ENCODE measurements around the gene AP1S1. TPM values are rescaled to one million over a fixed set of nuclear protein-coding genes. Genes with fewer than 3 reads are reported as not detected.
"Not testable (repeated sequence)": the region's sequence is repeated elsewhere in the genome, so short reads cannot be mapped to it uniquely, and the experiment has no call there.

AP1S1 gene
- total RNA-seq, 1 experiment from 2014 or later, result 329 TPM

GRCh38 chr7:101121991-101122932, 32.0 kb upstream of the AP1S1 start:
- in situ Hi-C loops (cut with HindIII; ENCODE audit: low pct_unique_long_range_greater_than_20kb, low sequenced_read_pairs), result no loop called here

GRCh38 chr7:101122933-101123702, 31.2 kb upstream of the AP1S1 start:
- in situ Hi-C loops (cut with HindIII; ENCODE audit: low pct_unique_long_range_greater_than_20kb, low sequenced_read_pairs), result no loop called here

More at GRCh38 chr7:101121991-101122932, 32.0 kb upstream of the AP1S1 start:
- DNase-seq (ENCODE audit: low read depth, low spot score), result no peak

GRCh38 chr7:101123703-101124068, 30.6 kb upstream of the AP1S1 start:
- in situ Hi-C loops (cut with HindIII; ENCODE audit: low pct_unique_long_range_greater_than_20kb, low sequenced_read_pairs), result no loop called here
- no peak for DNase-seq (ENCODE audit: low read depth, low spot score)

More at GRCh38 chr7:101122933-101123702, 31.2 kb upstream of the AP1S1 start:
- DNase-seq (ENCODE audit: low read depth, low spot score), result no peak

GRCh38 chr7:101124376-101125056, 29.8 kb upstream of the AP1S1 start:
- in situ Hi-C loops (cut with HindIII; ENCODE audit: low pct_unique_long_range_greater_than_20kb, low sequenced_read_pairs), result no loop called here
- peak; percentile 83 for DNase-seq (ENCODE audit: low read depth, low spot score)

GRCh38 chr7:101125989-101126650, 28.2 kb upstream of the AP1S1 start:
- in situ Hi-C loops (cut with HindIII; ENCODE audit: low pct_unique_long_range_greater_than_20kb, low sequenced_read_pairs), result no loop called here
- peak; percentile 47 for DNase-seq (ENCODE audit: low read depth, low spot score)

GRCh38 chr7:101126651-101127459, 27.4 kb upstream of the AP1S1 start, which contains the start of gene SERPINE1:
TSS of gene SERPINE1 (plus strand) at chr7:101127104. CDS start at chr7:101128394, 1,290 bp downstream.
- peak; percentile 28 for DNase-seq (ENCODE audit: low read depth, low spot score)
- in situ Hi-C loops (cut with HindIII; ENCODE audit: low pct_unique_long_range_greater_than_20kb, low sequenced_read_pairs), result no loop called here

GRCh38 chr7:101127460-101128039, 26.7 kb upstream of the AP1S1 start:
- DNase-seq (ENCODE audit: low read depth, low spot score), result no peak
- in situ Hi-C loops (cut with HindIII; ENCODE audit: low pct_unique_long_range_greater_than_20kb, low sequenced_read_pairs), result no loop called here

GRCh38 chr7:101128040-101128834, 26.0 kb upstream of the AP1S1 start:
- in situ Hi-C loops (cut with HindIII; ENCODE audit: low pct_unique_long_range_greater_than_20kb, low sequenced_read_pairs), result no loop called here
- no peak for DNase-seq (ENCODE audit: low read depth, low spot score)

- in situ Hi-C loops (cut with HindIII; ENCODE audit: low pct_unique_long_range_greater_than_20kb, low sequenced_read_pairs), result no loop called here
- no peak for DNase-seq (ENCODE audit: low read depth, low spot score)
Observed at GRCh38 chr7:101129603-101130117, 24.6 kb upstream of the AP1S1 start.

GRCh38 chr7:101132626-101133600, 21.4 kb upstream of the AP1S1 start:
- DNase-seq (ENCODE audit: low read depth, low spot score); in situ Hi-C loops (cut with HindIII; ENCODE audit: low pct_unique_long_range_greater_than_20kb, low sequenced_read_pairs): not testable (repeated sequence)

GRCh38 chr7:101133621-101134398, 20.5 kb upstream of the AP1S1 start:
- in situ Hi-C loops (cut with HindIII; ENCODE audit: low pct_unique_long_range_greater_than_20kb, low sequenced_read_pairs), result no loop called here
- no peak for DNase-seq (ENCODE audit: low read depth, low spot score)

GRCh38 chr7:101134399-101134980, 19.8 kb upstream of the AP1S1 start:
- DNase-seq (ENCODE audit: low read depth, low spot score), result no peak
- in situ Hi-C loops (cut with HindIII; ENCODE audit: low pct_unique_long_range_greater_than_20kb, low sequenced_read_pairs), result no loop called here

GRCh38 chr7:101137651-101138212, 16.5 kb upstream of the AP1S1 start:
- no peak for DNase-seq (ENCODE audit: low read depth, low spot score)
- in situ Hi-C loops (cut with HindIII; ENCODE audit: low pct_unique_long_range_greater_than_20kb, low sequenced_read_pairs), result no loop called here
